HepG2 (cell line): Measurements from ENCODE around the gene SEC14L2. TPM values are rescaled to one million over a fixed set of nuclear protein-coding genes. Genes with fewer than 3 reads are reported as not detected.

Experiments
- BRCA1 ChIP-seq: sonication (generic); formaldehyde crosslinking; IDR thresholded peaks from 2 replicates; pipeline ENCODE4 v1.4.0; 2020; ENCODE audit warnings: missing genetic modification reagents
- FOXM1 ChIP-seq: sonication (generic); formaldehyde crosslinking; IDR thresholded peaks from 2 replicates; pipeline ENCODE4 v1.5.0; 2020; ENCODE audit warnings: missing genetic modification reagents
- GTF3A ChIP-seq: sonication (generic); formaldehyde crosslinking; conservative IDR thresholded peaks from 2 replicates; pipeline ENCODE4 v1.4.0; 2020; ENCODE audit warnings: mild to moderate bottlenecking, missing genetic modification reagents
- HDAC1 ChIP-seq: sonication (generic); formaldehyde crosslinking; IDR thresholded peaks from 2 replicates; pipeline ENCODE4 v1.5.1; 2020; ENCODE audit warnings: mild to moderate bottlenecking, missing genetic modification reagents
- JUN ChIP-seq: sonication (generic); formaldehyde crosslinking; IDR thresholded peaks from 2 replicates; pipeline ENCODE4 v1.4.0; 2020; ENCODE audit warnings: mild to moderate bottlenecking, missing genetic modification reagents
- KDM4B ChIP-seq: sonication (generic); formaldehyde crosslinking; IDR thresholded peaks from 2 replicates; pipeline ENCODE4 v1.4.0; 2020; ENCODE audit warnings: missing genetic modification reagents
- MEIS1 ChIP-seq: sonication (generic); formaldehyde crosslinking; IDR thresholded peaks from 2 replicates; pipeline ENCODE4 v1.9.0; 2021; ENCODE audit warnings: mild to moderate bottlenecking, missing genetic modification reagents, moderate library complexity, borderline replicate concordance
- POLR2AphosphoS2 ChIP-seq: IDR thresholded peaks from 2 replicates; pipeline ENCODE4 v1.6.1; 2011; ENCODE audit warnings: low read depth, low read length, improper control_type of control experiment
- SMAD3 ChIP-seq: sonication (generic); formaldehyde crosslinking; IDR thresholded peaks from 2 replicates; pipeline ENCODE4 v1.4.0; 2020; ENCODE audit warnings: missing genetic modification reagents
- SOX13 ChIP-seq, 3 experiments: fragments of 450-650 bp in 1 of 3; sonication (generic) in 1 of 3; formaldehyde crosslinking in 1 of 3; IDR thresholded peaks in 2 of 3; conservative IDR thresholded peaks in 1 of 3; 2 replicates each; pipeline versions ENCODE4 v1.5.0 to v1.6.1; 2016 to 2020; ENCODE audit warnings: antibody characterized with exemption in 1 of 3, mild to moderate bottlenecking in 1 of 3, missing compliant biosample characterization in 1 of 3, missing genetic modification reagents in 1 of 3, moderate library complexity in 1 of 3
- TBL1XR1 ChIP-seq: fragments of 150-350 bp; IDR thresholded peaks from 2 replicates; pipeline ENCODE4 v1.6.1; 2014; ENCODE audit warnings: borderline replicate concordance, low read length; ENCODE audit not compliant: partially characterized antibody
- ZBTB38 ChIP-seq: sonication (generic); formaldehyde crosslinking; IDR thresholded peaks from 2 replicates; pipeline ENCODE4 v1.5.1; 2020; ENCODE audit warnings: mild to moderate bottlenecking, missing genetic modification reagents
- ZBTB49 ChIP-seq: sonication (generic); formaldehyde crosslinking; IDR thresholded peaks from 2 replicates; pipeline ENCODE4 v1.4.0; 2020; ENCODE audit warnings: missing genetic modification reagents, borderline replicate concordance
- ZFYVE20 ChIP-seq: sonication (generic); formaldehyde crosslinking; IDR thresholded peaks from 2 replicates; pipeline ENCODE4 v1.8.0; 2023; ENCODE audit warnings: low read depth, mild to moderate bottlenecking, moderate library complexity, missing genetic modification reagents, borderline replicate concordance
- ZKSCAN5 ChIP-seq: sonication (generic); formaldehyde crosslinking; IDR thresholded peaks from 2 replicates; pipeline ENCODE4 v1.5.1; 2020; ENCODE audit warnings: mild to moderate bottlenecking, missing genetic modification reagents
- ZNF597 ChIP-seq: sonication (generic); formaldehyde crosslinking; IDR thresholded peaks from 2 replicates; pipeline ENCODE4 v1.5.0; 2020; ENCODE audit warnings: missing genetic modification reagents
- ZNF598 ChIP-seq: sonication (generic); formaldehyde crosslinking; IDR thresholded peaks from 2 replicates; pipeline ENCODE4 v1.5.1; 2020; ENCODE audit warnings: mild to moderate bottlenecking, missing genetic modification reagents, borderline replicate concordance
- ZNF720 ChIP-seq: sonication (generic); formaldehyde crosslinking; IDR thresholded peaks from 2 replicates; pipeline ENCODE4 v1.4.0; 2020; ENCODE audit warnings: missing genetic modification reagents
- ZSCAN25 ChIP-seq: sonication (generic); formaldehyde crosslinking; IDR thresholded peaks from 2 replicates; pipeline ENCODE4 v1.8.0; 2022; ENCODE audit warnings: mild to moderate bottlenecking, missing genetic modification reagents
- ZUFSP ChIP-seq: sonication (generic); formaldehyde crosslinking; IDR thresholded peaks from 2 replicates; pipeline ENCODE4 v1.9.0; 2021; ENCODE audit warnings: missing genetic modification reagents, mild to moderate bottlenecking, borderline replicate concordance
- polyA plus RNA-seq, 8 experiments: library from polyadenylated mRNA; depleted of rRNA in 3 of 8; stranded (reverse) in 7 of 8; unstranded in 1 of 8; fragments of >200 nt; fragmentation: Illumina TruSeq in 4 of 8; extraction: Trizol in 4 of 8; gene quantifications; 2 replicates each; pipeline versions ENCODE4 v1.2.1 to v1.2.3, GENCODE V29; 2011 to 2016; ENCODE audit warnings: low read depth in 4 of 8, missing spikeins in 1 of 8, mixed read lengths in 1 of 8; ENCODE audit not compliant: insufficient read depth in 1 of 8
- total RNA-seq, 5 experiments: library from RNA; depleted of rRNA; stranded (reverse); fragments of >200 nt; fragmentation: Illumina TruSeq; extraction: Trizol; gene quantifications; 2 replicates each; pipeline ENCODE4 v1.2.3, GENCODE V29; 2016; ENCODE audit warnings: low read depth in 1 of 5
- TF ChIP-seq, protein P1 (sequence below): sonication (generic); formaldehyde crosslinking; IDR thresholded peaks from 2 replicates; pipeline ENCODE4 v1.4.0; 2020; ENCODE audit warnings: low read depth, mild to moderate bottlenecking, missing genetic modification reagents

SEC14L2 gene
- total and polyA plus RNA-seq, 2 of the 13 experiments (the other 11 are each of a cell fraction or from before 2014, with no cell fraction given) = 4.1 to 5.1 TPM

GRCh38 chr22:30423301-30423958 is 26.6 kb downstream of the SEC14L2 start (continued):
- TF ChIP-seq ZBTB49 (no peak), ZFYVE20 (0 out of 2 replicates have a peak, but pooled peaks have one; percentile 52), TBL1XR1 (no peak), ZNF720 (CRISPR knock-in tag) (no peak), ZSCAN25 (CRISPR knock-in tag) (peak; percentile 55; the same call in 1 of the 2 replicates), GTF3A (0 out of 2 replicates have a peak, but pooled peaks have one; percentile 57), KDM4B (CRISPR knock-in tag) (peak; percentile 50; the same call in 1 of the 2 replicates), ZKSCAN5 (0 out of 2 replicates have a peak, but pooled peaks have one; percentile 46), BRCA1 (peak; percentile 93; the same call in 1 of the 2 replicates), MEIS1 (CRISPR knock-in tag) (peak; percentile 90), ZBTB38 (CRISPR knock-in tag) (peak; percentile 52; the same call in 1 of the 2 replicates), ZUFSP (no peak), SOX13 (IDR thresholded peaks at IDR 0.05) (0 out of 2 replicates have a peak, but pooled peaks have one; percentile 12), SOX13 (CRISPR knock-in tag; conservative IDR thresholded peaks at IDR 0.05 in 1 of 2, IDR thresholded peaks at IDR 0.05 in 1 of 2) (no peak), JUN (0 out of 2 replicates have a peak, but pooled peaks have one; percentile 65), POLR2AphosphoS2 (no peak), ZNF598 (CRISPR knock-in tag) (peak; percentile 66; the same call in 1 of the 2 replicates), SMAD3 (no peak), ZNF597 (CRISPR knock-in tag) (0 out of 2 replicates have a peak, but pooled peaks have one; percentile 68), FOXM1 (CRISPR knock-in tag) (peak; percentile 74; the same call in 1 of the 2 replicates), HDAC1 (CRISPR knock-in tag) (peak; percentile 46; the same call in 1 of the 2 replicates)
- TF ChIP-seq, protein P1, sequence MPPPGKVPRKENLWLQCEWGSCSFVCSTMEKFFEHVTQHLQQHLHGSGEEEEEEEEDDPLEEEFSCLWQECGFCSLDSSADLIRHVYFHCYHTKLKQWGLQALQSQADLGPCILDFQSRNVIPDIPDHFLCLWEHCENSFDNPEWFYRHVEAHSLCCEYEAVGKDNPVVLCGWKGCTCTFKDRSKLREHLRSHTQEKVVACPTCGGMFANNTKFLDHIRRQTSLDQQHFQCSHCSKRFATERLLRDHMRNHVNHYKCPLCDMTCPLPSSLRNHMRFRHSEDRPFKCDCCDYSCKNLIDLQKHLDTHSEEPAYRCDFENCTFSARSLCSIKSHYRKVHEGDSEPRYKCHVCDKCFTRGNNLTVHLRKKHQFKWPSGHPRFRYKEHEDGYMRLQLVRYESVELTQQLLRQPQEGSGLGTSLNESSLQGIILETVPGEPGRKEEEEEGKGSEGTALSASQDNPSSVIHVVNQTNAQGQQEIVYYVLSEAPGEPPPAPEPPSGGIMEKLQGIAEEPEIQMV (CRISPR knock-in tag) = peak; percentile 83; the same call in 1 of the 2 replicates
